Kidney (tissue), 14 donors: ENCODE data around the gene LILRB4. TPM values are rescaled to one million over a fixed set of nuclear protein-coding genes. Genes with fewer than 3 reads are reported as not detected.

Experiments used
- DNase-seq, 5 donors: peaks; one replicate each; pipeline ENCODE4 v3.0.0-alpha.2; 2013 to 2020
- FAIRE-seq: peaks from 2 replicates; lab custom pipeline; 2012; peaks lifted over from hg19 to GRCh38; lab: Jason Lieb, UNC
- H3K27ac ChIP-seq, 2 donors: one replicate each; pipeline ENCODE4 v1.7.0; 2013; ENCODE audit warnings: low read depth in 2 of 2, low read length in 2 of 2, inconsistent platforms in 1 of 2
- H3K27me3 ChIP-seq: one replicate; pipeline ENCODE4 v1.7.1; 2013; ENCODE audit warnings: low read length, inconsistent platforms; ENCODE audit not compliant: control insufficient read depth, insufficient read depth
- H3K36me3 ChIP-seq, 3 donors: one replicate each; pipeline versions ENCODE4 v1.7.0 to v1.7.1; 2013; ENCODE audit warnings: low read length in 3 of 3, control low read depth in 1 of 3, inconsistent platforms in 1 of 3; ENCODE audit not compliant: insufficient read depth in 3 of 3, control insufficient read depth in 2 of 3
- H3K4me1 ChIP-seq, 3 donors: one replicate each; pipeline versions ENCODE4 v1.7.0 to v1.7.1; 2013; ENCODE audit warnings: low read length in 3 of 3, inconsistent platforms in 1 of 3, low read depth in 1 of 3; ENCODE audit not compliant: control insufficient read depth in 2 of 3, insufficient read depth in 2 of 3
- H3K4me3 ChIP-seq, 3 donors: one replicate each; pipeline versions ENCODE4 v1.7.0 to v1.8.1; 2013; ENCODE audit warnings: low read length in 3 of 3, control low read depth in 1 of 3, inconsistent platforms in 1 of 3
- H3K9ac ChIP-seq, 3 donors: one replicate each; pipeline versions ENCODE4 v1.7.0 to v1.7.1; 2013; ENCODE audit warnings: low read length in 3 of 3, control low read depth in 1 of 3, inconsistent platforms in 1 of 3
- H3K9me3 ChIP-seq, 3 donors: one replicate each; pipeline versions ENCODE4 v1.7.0 to v1.7.1; 2013; ENCODE audit warnings: low read length in 3 of 3, control low read depth in 1 of 3, inconsistent platforms in 1 of 3; ENCODE audit not compliant: control insufficient read depth in 2 of 3, insufficient read depth in 1 of 3
- intact Hi-C: fragments of 100-400 bp; cut with DNase I; formaldehyde crosslinking; loops from one replicate; pipeline ENCODE4 v1.11.1; 2022
- polyA plus RNA-seq: library from polyadenylated mRNA; stranded (reverse); fragments of 350-450 nt; fragmentation: Illumina TruSeq; extraction: RNeasy Lipid Tissue Mini Kit (QIAGEN cat#74804); gene quantifications from one replicate; pipeline ENCODE4 v1.2.3, GENCODE V29; 2014; ENCODE audit warnings: low read depth, low replicate concordance; ENCODE audit not compliant: insufficient read depth
- total RNA-seq: library from RNA; stranded (reverse); fragmentation: NEBNext Ultra II Directional; extraction: Animal tissue kit (Norgen Biotek cat#: 25700); gene quantifications from one replicate; pipeline ENCODE4 v1.2.1, GENCODE V29; 2021
- TF ChIP-seq, protein P1 (sequence below): IDR thresholded peaks from 3 replicates; pipeline ENCODE4 v1.5.1; 2012; ENCODE audit warnings: mild to moderate bottlenecking, moderate library complexity, borderline replicate concordance; ENCODE audit not compliant: insufficient read depth; ENCODE audit errors: extremely low read depth
- donor health status: control.
- donor health status: control.
- donor health status: control.
- donor health status: control.
- donor health status: control.
- donor health status: DM: yes; HTN: yes; CAD: no.
- donor health status: Normal renal cell carcinoma (clear cell type).

The LILRB4 gene
- total and polyA plus RNA-seq, 2 donors from 2014 or later, result 1.8 to 9.9 TPM

DNA sequence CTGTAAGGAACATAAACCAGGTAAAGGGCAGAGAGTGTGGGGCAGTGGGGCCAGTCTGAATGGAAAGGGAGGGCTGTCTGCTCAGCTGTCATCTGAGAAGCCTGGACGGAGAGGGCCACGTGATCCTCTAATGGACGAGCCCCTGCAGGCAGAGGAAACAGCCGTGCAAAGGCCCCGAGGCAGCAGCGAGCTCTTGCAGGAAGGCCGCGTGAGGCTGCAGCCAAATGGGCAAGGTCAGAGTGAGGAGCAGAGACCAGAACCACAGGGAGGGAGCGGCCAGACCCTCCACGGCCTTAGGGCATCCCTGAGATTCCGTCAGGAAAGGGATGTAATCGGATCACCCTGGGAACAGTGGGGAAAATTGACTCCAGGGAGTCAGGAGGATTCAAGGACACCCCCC, 4.4 kb downstream of the LILRB4 start:
- H3K27ac ChIP-seq, result no peak overlapping the region
- DNase-seq (no peak), FAIRE-seq (no peak)
- H3K4me1 ChIP-seq, result no peaks in the 10 kb centered on the region
- no peak overlapping the region for H3K9ac ChIP-seq
- no peaks in the 10 kb centered on the region for H3K9me3 ChIP-seq
- intact Hi-C loops, result no loop called here
- no peaks in the 10 kb centered on the region for H3K36me3 ChIP-seq
- no peaks in the 10 kb centered on the region for H3K27me3 ChIP-seq
- no peak overlapping the region for H3K4me3 ChIP-seq
- TF ChIP-seq, protein P1, sequence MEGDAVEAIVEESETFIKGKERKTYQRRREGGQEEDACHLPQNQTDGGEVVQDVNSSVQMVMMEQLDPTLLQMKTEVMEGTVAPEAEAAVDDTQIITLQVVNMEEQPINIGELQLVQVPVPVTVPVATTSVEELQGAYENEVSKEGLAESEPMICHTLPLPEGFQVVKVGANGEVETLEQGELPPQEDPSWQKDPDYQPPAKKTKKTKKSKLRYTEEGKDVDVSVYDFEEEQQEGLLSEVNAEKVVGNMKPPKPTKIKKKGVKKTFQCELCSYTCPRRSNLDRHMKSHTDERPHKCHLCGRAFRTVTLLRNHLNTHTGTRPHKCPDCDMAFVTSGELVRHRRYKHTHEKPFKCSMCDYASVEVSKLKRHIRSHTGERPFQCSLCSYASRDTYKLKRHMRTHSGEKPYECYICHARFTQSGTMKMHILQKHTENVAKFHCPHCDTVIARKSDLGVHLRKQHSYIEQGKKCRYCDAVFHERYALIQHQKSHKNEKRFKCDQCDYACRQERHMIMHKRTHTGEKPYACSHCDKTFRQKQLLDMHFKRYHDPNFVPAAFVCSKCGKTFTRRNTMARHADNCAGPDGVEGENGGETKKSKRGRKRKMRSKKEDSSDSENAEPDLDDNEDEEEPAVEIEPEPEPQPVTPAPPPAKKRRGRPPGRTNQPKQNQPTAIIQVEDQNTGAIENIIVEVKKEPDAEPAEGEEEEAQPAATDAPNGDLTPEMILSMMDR, result no peak

DNA sequence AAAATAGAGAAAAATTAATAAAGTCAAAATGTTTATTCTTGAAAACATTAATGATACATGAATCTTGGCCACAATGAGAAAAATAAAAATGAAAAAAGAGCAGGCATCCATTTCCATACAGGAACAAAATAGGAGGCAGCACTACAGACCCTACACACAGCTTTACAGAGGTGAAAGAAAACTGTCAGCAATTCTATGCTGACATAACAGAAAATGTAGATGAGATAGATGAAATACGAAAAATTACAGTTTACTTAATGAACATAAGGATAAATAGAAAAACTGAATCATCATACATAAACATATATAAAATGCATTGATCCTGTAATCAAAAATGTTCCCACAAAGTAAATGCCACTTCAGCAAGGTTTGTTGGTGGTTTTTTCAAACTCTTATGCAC, 5.6 kb downstream of the LILRB4 start:
- FAIRE-seq (no peak), DNase-seq (no peak)
- no peaks in the 10 kb centered on the region for H3K9me3 ChIP-seq
- no peaks in the 10 kb centered on the region for H3K4me1 ChIP-seq
- no peak overlapping the region for H3K27ac ChIP-seq
- TF ChIP-seq, protein P1, result no peak
- H3K9ac ChIP-seq, result no peak overlapping the region
- H3K27me3 ChIP-seq, result no peaks in the 10 kb centered on the region
- H3K4me3 ChIP-seq, result no peak overlapping the region
- intact Hi-C loops, result no loop called here
- no peaks in the 10 kb centered on the region for H3K36me3 ChIP-seq

DNA sequence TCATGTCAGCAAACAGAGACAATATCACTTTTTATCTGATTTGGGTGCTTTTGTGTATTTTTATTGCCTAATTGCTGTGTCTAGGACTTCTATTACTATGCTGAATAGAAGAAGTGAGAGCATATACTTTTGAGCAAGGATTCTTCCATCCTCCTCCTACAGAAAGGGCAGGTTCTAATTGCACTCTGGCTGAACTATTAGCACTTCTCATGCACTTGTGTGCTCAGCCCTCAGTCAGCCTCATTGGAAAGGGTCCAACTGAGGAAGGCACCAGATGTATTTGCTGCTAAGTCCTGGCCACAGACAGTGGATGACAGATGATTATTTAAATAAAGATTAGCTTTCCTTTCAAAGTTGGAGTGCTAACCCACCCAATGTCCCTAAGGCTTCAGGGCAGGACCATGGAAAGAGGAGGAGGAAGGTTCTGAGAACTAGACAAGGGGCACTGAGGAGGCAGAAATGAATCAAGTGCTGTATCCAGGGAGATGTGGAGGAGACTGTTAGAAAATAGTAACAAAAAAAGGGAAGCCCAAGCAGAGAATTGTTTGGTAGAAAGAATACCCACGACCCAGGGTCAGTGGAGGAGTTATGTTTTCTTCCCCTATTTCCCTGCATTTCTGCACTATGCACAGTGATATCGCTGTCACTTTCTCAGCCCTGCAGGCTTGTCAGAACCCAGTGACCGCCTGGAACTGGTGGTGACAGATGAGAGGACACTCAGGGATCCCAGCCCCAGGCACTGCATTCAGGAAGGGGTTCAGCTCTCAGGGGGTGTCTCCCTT, 8.0 kb downstream of the LILRB4 start:
- Histone ChIP-seq H3K9me3 (no peaks in the 10 kb centered on the region), H3K4me3 (no peak overlapping the region), H3K27me3 (no peaks in the 10 kb centered on the region), H3K4me1 (no peaks in the 10 kb centered on the region), H3K36me3 (no peaks in the 10 kb centered on the region), H3K9ac (no peak overlapping the region), H3K27ac (no peak overlapping the region)
- TF ChIP-seq, protein P1, result no peak
- DNase-seq, result no peak
- intact Hi-C loops, result no loop called here
- no peak for FAIRE-seq
